ENCODE data around the gene POU2F3. TPM values are rescaled to one million over a fixed set of nuclear protein-coding genes. Genes with fewer than 3 reads are reported as not detected.
A peak's percentile ranks its signal among the peaks of the same experiment; 100 is the strongest.

POU2F3 gene
- total and polyA plus RNA-seq, 2 of the 13 experiments (the other 11 are each of a cell fraction or from before 2014, with no cell fraction given): not detected

GRCh38 chr11:120198787-120199469 is 41.0 kb upstream of the POU2F3 start (continued):
- no peak for TF ChIP-seq ZNF281 (CRISPR knock-in tag; IDR thresholded peaks at IDR 0.05; ENCODE audit: borderline replicate concordance)
- TF ChIP-seq KLF15 (CRISPR knock-in tag; IDR thresholded peaks at IDR 0.05; ENCODE audit: borderline replicate concordance): no peak
- TF ChIP-seq ZNF883 (CRISPR knock-in tag; IDR thresholded peaks at IDR 0.05; ENCODE audit: not compliant biosample characterization): no peak
- no peak for TF ChIP-seq EZH2 (conservative IDR thresholded peaks at IDR 0.05; ENCODE audit: low read depth, low read length)
- TF ChIP-seq PHF8 (CRISPR knock-in tag; IDR thresholded peaks at IDR 0.05): no peak
- TF ChIP-seq ZNF782 (CRISPR knock-in tag; IDR thresholded peaks at IDR 0.05; ENCODE audit: borderline replicate concordance): no peak
- TF ChIP-seq ZNF780A (CRISPR knock-in tag; IDR thresholded peaks at IDR 0.05): no peak
- TF ChIP-seq KAT2B (IDR thresholded peaks at IDR 0.05; ENCODE audit: borderline replicate concordance, low read depth, low read length): no peak
- no peak for TF ChIP-seq ARHGAP35 (CRISPR knock-in tag; IDR thresholded peaks at IDR 0.05; ENCODE audit: borderline replicate concordance)
- TF ChIP-seq ZSCAN22 (CRISPR knock-in tag; IDR thresholded peaks at IDR 0.05): no peak
- TF ChIP-seq ARNT (IDR thresholded peaks at IDR 0.05): no peak
- 0 out of 2 replicates have a peak, but pooled peaks have one; percentile 5 for TF ChIP-seq ZBTB25 (CRISPR knock-in tag; IDR thresholded peaks at IDR 0.05)
- TF ChIP-seq IKZF4 (CRISPR knock-in tag; IDR thresholded peaks at IDR 0.05; ENCODE audit: borderline replicate concordance, low read depth, not compliant biosample characterization): no peak
- TF ChIP-seq SP2 (CRISPR knock-in tag; IDR thresholded peaks at IDR 0.05): no peak
- TF ChIP-seq CAMTA2 (CRISPR knock-in tag; IDR thresholded peaks at IDR 0.05; ENCODE audit: borderline replicate concordance): no peak
- no peak for TF ChIP-seq ETV5 (CRISPR knock-in tag; IDR thresholded peaks at IDR 0.05; ENCODE audit: borderline replicate concordance)
- TF ChIP-seq REXO4 (CRISPR knock-in tag; IDR thresholded peaks at IDR 0.05; ENCODE audit: borderline replicate concordance): 0 out of 2 replicates have a peak, but pooled peaks have one; percentile 51
- TF ChIP-seq CENPBD1 (CRISPR knock-in tag; IDR thresholded peaks at IDR 0.05; ENCODE audit: borderline replicate concordance, low read depth): no peak
- TF ChIP-seq ZNF343 (CRISPR knock-in tag; IDR thresholded peaks at IDR 0.05): no peak
- no peak for TF ChIP-seq MIER3 (CRISPR knock-in tag; IDR thresholded peaks at IDR 0.05; ENCODE audit: borderline replicate concordance)
- TF ChIP-seq GPN1 (CRISPR knock-in tag; IDR thresholded peaks at IDR 0.05; ENCODE audit: borderline replicate concordance): no peak
- peak; percentile 45; the same call in 1 of the 2 replicates for TF ChIP-seq CEBPB (IDR thresholded peaks at IDR 0.05; ENCODE audit: borderline replicate concordance, low read depth, low read length)
- TF ChIP-seq MXD3 (CRISPR knock-in tag; IDR thresholded peaks at IDR 0.05): no peak
- no peak for TF ChIP-seq ZBTB20 (CRISPR knock-in tag; IDR thresholded peaks at IDR 0.05; ENCODE audit: borderline replicate concordance, low read depth)
- TF ChIP-seq ZSCAN31 (CRISPR knock-in tag; IDR thresholded peaks at IDR 0.05; ENCODE audit: low read depth): no peak
- TF ChIP-seq DRAP1 (CRISPR knock-in tag; IDR thresholded peaks at IDR 0.05): no peak
